NCI-H1092 (cell line): ENCODE measurements around the gene URB1.
"Not testable (repeated sequence)": the region's sequence is repeated elsewhere in the genome, so short reads cannot be mapped to it uniquely, and the experiment has no call there.

Experiments
- DNase-seq: peaks from one replicate; lab custom pipeline; 2025; lab: John Stamatoyannopoulos, UW

Gene URB1

DNA sequence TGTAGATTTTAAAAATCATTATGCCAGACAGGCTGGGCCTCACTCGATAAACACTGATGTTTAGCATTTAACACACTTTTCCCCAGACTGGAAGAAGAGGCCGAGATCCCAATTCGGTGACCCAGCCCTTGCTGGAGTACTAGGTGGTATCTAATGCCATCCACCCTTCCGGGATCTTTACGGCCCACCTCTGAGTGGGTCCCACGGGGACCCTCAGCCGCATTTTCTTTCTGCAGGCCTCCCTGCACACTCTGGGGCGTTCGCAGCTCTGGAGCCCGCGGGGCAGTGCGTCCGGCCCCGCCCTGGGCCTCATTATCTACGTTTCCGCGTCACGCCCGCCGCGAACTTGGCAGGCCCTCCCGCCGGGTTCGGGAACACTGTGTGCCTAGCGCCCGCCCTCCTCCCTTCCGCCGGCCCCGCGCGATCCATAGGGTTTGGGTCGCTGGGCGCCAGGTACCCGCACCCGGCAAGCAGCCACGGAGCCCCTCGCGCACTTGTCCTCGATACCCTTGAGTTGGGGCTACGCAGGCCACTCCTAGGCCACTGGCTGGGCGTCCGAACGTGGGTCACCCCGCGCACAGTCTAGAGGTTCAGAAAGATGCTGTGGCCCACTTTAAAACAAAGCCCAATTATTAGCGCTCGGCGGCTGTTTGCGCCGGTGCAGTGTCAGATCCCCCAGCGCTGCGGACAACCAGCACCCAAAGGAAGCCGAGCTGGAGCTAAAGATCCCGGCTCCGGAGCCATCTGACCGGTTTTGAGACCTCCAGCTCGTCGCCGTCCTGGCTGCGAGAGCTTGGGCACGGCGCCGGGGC lies 18.7 kb upstream of the URB1 start:
- peak; percentile 13 for DNase-seq

DNA sequence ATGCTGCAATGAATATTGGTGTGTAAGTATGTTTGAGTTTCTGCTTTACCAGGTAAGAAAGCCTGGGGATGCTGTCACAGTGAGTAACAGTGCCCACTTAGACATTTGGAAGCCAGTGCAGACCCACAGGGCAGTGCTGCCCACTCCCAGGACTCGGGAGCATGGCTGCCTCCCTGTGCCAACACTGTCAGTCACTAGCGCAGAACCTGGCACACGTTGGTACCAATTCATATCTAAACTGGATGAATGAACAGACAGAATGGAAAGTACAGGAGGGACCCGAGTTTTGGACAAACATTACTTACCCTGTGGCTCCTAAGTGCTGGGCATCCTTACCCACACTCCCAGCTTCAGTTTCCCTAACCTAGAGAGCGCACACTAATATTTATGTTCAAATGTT lies 18.1 kb upstream of the URB1 start:
- no peak for DNase-seq

DNA sequence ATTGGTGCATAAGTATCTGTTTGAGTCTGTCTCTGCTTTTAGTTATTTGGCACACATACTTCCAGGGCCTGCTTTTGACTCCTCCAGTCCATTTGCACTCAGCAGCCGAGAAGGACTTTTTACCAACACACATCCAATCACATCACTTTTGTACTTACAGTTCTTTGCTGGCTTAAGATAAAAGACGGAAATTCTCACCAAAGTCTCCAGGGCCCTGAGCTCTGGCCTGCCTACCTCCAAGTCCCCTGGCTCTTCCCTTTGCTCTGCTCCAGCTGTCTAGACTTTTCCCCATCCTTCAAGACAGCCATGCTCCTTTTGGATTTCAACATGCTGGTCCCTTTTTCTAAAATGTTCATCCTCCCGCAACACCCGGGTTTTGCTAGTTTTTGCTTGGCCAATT lies 17.5 kb upstream of the URB1 start:
- no peak for DNase-seq

DNA sequence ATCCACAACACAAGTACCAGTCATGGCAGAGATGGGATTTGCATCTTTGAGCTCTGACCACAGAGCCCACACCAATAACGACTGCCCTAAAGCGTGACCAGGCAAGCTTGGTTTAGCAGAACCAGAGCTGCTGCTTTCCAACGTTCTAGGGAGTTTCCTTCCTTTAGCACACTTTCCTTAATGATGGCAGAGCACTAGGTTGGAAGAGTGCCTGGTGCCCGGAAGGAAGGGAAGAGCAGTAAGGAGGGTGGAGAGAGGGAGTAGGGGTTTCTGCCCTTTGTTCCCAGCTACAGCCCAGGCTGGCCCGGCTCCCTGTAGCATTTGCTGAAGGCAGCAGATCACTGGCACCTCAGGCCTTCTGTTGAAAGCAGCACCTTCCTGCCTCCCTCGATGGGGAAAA lies 13.6 kb upstream of the URB1 start:
- no peak for DNase-seq

DNA sequence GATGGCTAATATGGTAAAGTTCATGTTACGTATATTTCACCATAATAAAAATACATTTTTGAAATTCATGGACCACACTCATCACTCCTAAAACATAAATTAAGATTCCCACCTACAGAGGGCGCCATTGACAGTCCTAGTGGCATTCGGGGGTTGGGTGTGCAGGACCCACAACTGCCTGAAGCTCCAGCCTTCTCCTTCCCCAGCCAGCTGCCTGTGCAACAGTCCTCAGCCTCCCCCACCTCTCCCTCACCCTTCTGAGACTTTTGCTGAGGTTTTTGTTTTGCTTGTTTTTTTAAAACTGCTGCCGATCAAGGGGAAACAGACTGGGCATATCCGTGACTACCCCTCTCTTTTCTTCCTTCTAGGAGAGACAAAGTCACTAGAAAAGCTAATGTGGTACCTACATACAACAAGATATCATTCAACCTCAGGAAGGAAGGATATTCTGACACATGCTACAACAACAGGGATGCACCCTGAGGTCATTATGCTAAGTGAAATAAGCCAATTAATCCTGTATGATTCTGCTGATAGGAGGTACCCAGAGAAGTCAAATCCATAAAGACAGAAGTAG lies 10.5 kb upstream of the URB1 start:
- DNase-seq: peak; percentile 22

DNA sequence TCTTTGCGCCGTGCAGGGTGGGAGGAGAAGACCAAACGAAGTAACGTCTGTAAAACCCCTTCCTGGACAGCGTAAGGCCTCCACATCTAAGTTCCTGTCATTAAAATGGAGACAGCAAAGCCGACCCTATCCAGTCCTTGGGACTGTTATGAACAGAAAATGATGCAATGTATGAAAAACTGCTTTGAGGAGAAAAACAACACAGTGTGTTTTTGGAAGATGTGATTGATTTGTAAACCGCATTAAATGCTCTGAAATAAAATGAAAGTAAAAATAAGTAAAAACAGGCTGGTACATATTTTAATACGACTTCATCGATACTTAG lies 827 bp upstream of the URB1 start:
- no peak for DNase-seq

DNA sequence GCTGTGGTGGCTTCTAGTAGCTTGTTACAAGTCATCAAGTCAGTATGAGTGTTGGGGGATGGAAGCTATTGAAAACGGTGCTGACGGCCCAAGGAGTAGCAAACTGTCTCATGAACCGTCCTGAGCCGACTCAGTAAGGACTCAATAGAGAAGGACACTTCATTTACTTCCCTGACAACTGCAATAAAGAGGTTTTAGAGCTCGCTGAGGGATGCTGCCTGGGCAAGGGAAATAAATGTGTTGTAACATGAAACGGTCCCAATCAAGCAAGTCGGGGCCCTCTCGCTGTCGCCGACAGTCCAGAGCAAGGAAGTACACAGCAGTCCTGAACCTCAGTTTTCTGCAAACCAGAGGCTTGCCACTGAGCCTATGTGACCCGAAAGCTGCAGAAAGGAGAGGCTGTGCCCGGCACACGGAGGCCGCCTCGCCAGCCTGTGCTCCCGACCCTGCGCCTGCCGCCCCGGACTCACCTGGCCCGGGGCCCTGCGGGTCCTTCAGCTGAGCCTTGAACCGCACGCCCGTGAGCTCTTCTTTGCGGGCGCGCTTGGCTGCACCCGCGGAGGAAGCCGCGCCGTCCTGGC lies 423 bp downstream of the URB1 start:
- no peak for DNase-seq

DNA sequence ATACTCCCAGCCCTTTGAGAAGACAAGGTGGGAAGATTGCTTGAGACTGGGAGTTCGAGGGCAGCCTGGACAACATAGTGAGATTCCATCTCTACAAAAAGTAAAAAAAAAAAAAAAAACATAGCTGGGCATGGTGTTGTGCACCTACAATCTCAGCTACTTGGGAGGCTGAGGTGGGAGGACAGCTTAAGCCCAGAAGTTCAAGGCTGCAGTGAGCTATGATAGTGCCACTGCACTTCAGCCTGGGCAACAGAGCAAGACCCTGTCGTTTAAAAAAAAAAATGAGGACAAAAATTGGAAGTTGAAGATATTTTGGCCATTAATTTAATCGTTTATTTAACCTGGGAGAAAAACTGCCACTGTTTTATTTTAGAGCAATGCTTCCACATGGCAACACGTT lies 1.1 kb downstream of the URB1 start:
- no peak for DNase-seq

DNA sequence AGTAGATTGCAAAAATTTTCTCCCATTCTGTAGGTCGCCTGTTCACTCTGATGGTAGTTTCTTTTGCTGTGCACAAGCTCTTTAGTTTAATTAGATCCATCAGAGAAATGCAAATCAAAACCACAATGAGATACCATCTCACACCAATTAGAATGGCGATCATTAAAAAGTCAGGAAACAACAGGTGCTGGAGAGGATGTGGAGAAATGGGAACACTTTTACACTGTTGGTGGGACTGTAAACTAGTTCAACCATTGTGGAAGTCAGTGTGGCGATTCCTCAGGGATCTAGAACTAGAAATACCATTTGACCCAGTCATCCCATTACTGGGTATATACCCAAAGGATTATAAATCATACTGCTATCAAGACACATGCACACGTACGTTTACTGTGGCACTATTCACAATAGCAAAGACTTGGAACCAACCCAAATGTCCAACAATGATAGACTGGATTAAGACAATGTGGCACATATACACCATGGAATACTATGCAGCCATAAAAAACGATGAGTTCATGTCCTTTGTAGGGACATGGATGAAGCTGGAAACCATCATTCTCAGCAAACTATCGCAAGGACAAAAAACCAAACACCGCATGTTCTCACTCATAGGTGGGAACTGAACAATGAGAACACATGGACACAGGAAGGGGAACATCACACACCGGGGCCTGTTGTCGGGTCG lies 2.1 kb downstream of the URB1 start:
- DNase-seq: not testable (repeated sequence)

DNA sequence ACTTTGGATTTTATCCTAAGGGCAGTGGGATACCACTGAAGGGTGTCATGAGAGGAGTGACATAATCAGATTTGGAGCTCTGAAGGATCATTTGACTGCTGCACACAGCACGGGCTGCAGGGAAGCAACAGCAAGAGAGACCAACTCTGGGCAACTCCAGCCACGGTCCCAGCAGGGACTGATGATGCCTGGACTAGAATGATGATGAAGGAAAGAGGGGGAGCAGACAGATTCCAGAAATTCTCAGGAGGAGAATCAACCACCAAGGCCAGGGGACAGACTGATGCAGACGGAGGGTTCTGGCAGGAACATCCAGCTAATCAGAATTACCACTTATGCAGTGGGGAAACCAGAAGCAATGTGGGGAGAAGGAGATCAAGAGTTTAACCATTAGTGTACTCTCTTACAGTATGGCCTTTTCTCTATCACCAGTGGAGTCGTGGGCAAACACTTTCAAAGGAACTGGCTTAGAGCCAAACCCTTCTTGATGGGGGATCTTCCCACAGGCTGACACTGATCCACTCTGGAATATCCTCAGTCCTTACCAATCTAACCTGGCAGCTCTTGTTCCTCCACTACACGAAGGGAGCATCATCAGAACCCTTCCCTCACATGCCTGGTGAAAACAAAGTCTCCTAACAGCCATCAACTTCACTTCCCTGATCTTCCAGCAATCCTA lies 3.3 kb downstream of the URB1 start:
- no peak for DNase-seq

DNA sequence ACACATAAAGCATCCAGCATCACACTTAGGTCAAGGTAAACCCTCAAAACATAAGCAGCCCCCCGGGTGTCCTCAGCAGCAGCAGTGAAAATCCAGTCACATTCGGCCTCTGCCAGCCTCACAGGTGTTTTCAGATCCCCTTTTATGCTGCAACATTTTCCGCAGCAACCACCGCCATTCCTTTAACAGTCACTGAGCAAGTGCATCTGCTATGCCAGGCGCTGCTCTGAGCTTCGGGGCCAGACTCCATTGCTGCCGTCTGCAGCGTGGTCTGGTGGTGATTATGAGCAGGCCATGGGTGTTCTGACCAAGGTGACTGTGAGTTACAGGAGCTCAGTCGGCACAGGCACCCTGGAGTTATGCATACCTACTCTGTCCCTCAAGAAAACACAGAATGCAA lies 4.5 kb downstream of the URB1 start:
- DNase-seq: no peak

DNA sequence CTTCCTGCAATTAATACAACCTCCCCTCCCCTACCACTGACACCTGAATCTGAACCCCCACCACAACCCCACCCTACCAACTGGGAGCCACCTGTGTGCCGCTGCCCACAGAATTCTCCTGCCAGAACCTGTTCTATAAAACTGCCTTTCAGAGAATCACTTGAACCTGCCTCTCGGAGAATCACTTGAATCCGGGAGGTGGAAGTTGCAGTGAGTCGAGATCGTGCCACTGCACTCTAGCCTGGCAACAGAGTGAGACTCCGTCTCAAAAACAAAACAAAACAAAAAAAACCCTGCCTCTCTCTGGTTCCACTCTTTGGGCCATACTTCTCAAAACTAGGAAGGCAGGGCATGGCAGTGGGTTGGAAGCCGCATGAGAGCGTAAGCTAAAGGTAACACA lies 5.7 kb downstream of the URB1 start:
- no peak for DNase-seq

DNA sequence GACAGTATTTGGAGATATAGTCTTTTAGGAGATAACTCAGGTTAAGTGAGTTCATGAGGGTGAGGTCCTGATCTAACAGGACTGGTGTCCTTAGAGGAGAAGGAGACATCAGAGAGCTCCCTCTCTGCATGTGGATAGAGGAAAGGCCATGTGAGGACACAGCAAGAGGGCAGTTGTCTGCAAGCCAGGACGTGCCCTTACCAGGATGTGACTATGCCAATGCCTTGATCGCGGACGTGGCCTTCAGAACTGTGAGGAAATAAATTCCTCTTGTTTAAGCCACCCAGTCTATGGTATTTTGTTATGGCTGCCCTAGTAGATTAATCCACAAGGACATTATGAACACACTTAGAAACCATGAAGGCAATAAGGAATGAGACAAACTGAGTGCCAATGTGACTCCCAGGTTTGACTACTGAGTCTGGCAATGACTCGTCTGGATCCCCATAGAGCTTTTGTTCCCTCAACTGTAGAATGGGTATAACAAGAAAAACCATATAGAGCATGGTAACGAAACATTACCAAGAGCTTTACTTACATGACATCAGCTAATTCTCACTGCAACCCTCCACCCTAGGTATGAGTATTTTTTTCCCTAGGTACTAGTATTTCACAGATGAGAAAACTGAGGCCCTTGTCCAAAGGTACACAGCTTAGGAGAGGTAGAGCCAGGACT lies 6.5 kb downstream of the URB1 start:
- no peak for DNase-seq

DNA sequence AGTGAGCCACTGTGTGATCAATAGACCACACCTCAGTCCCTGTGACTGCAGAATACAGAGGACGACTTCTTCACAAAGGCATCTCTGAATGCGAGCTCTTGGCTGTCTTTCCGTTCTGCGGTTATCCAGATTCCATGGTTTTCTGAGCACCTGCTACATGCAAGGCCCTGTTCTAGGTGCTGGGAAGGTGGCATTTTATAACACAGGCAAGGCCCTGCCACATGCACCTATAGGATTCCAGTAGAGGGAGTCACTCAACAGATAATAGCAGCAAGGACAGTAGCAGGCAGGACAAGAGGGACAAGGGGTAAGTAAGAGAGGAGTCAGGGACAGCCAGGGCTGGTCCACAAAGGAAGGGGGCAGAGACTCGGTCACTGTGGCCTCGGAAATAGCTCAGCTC lies 9.0 kb downstream of the URB1 start:
- no peak for DNase-seq

DNA sequence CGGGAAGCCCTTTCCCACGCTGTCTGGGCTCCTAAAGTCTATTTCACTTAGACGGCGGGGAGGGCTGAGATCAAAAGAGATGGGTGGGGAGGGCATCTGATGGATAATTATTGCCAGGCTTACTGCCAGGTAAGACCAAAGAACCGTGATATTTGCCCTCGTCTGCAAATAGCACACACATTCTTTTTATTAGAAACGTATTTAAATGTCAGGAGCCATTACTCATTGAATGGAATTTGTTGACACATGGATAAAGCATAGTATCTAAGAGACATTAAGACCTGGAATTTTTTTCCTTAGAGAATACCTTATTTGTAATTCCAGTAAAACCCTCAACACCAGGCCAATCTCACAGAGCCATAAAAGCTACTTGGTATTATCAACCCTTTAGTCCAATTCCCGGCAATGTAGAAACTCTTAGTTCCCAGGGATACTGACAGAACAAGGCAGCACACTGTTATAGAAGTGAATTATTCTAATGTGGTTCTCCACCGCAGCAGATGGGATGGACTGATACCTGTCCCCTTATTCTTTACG lies 10.6 kb downstream of the URB1 start:
- DNase-seq: no peak

DNA sequence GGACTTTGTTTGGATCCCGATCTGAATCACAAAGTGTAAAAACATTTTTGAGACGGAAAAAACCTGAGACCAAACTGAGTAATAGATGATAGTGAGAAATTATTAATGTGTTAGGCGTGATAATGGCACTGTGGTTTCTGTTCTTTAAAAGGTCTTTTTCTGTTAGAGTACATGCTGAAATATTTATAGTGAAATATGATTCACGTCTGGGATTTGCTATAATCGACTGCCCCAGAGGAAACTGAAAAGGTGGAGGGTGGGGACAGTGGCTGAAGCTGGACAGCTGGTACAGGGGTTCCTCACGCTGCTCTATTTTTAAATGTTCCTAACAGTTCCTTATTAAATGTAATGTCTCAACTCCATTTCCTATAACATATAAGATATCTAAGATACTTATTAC lies 11.2 kb downstream of the URB1 start:
- DNase-seq: no peak

DNA sequence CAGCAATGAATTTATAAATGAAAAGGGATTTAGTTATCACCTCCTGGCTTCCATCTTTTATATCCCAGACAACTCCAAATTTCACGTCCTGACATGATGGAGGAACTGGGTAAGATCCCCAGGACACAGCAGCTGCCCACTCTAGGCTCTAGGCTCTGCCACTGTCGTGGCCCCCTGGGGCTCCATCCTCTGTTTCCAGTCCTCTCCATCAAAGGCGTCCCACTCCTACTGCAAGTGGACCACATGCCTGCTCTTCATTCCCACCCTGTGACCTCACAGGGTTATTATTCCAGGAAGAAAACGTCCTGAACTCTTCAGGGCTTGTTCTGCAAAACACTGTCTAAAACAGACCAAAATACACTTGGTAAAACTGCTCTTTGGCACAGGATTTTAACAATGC lies 11.9 kb downstream of the URB1 start:
- DNase-seq: no peak

DNA sequence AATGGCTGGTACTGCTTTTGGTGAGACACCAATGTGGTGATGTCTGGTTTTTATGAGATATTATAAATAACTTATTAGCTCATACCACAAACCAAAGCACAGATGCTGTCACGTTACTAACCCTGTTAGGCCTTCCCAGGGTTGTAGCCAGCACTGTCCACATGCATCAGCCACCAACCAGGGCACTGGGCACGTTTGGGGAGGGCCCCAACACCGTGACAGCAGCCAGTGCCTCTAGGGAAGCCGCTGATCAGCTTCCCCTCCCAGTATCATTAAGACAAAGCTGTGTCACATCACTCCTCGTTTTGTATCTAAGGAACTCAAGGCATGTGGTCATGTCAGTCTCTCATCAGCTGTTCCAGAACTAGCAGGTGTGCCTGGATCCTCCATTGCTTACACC lies 13.9 kb downstream of the URB1 start:
- no peak for DNase-seq

DNA sequence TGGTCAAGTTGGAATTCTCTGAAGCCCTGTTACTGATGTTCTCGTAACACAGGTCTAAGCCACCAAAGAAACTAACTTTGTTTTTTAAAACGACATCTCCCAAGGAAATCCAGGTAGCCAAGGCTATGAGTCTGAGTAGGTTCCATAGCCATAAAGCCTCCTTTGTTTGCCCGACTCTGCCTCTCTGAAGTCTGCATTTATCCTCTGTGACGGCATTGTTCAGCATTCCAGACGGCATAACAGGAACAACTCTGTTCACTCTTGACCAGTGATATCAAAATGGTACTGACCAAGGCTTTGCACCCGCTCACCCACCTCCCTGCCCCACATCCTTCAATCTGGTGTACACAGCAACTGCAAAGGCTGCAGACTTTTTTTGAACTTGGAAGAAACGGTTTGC lies 14.8 kb downstream of the URB1 start:
- no peak for DNase-seq

DNA sequence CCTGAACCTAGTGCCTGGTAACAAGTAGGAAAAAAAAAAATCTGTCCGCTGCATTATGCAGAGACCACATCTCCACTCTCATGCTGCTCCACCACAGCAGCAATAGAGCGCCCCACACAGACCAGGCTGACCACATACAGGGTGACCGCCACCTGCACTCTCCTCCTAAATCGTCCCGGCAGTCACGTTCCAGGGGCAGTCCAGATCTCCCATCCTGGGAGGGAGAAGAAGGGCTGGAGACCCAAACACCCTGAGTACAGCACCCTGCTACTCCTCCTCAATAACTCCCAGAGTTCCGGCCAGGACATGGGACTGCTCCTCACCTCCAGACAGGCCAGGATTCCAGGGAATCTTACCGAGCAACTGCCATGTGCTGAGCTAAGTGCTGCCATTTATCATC lies 15.3 kb downstream of the URB1 start:
- no peak for DNase-seq

DNA sequence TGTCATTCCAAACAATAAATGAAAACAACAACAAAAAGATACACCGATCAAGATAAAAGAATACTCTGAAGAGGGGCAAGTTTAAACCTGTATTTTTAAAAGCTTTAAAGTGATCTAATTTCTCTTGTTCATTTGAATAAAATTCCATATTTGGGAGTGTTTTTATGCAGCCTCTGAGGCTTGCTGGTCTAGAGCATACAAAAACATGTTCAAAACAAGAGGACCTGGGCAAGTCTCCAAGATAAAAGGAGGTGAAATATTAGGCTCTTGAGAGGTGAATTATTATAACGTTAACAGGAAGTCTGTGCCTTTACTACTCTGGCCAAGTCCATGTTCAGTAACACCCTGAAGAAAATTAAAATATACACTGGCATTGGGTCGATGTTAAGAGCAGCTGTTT lies 20.1 kb downstream of the URB1 start:
- no peak for DNase-seq

DNA sequence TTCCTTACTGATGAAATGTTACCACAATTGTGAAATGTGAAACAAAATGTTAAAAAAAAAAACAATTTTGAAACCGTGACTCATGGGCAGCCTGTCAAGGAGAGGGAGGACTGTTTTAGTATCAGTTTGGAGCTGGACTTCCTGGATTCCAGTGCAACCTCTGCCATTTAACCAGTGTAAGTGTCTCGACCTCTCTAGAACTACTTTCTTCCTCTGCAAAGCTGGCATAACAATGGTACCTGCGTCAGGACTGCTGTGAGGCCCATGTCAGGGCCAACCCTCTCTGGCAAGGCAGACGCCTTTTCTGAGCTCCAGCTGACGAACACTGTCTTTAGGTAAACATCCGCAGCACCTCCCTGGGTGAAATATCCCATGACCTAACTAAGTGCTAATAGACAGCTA lies 20.9 kb downstream of the URB1 start:
- DNase-seq: no peak
